ENCODE results near the gene SELL. TPM values are rescaled to one million over a fixed set of nuclear protein-coding genes. Genes with fewer than 3 reads are reported as not detected.

The SELL gene
- total RNA-seq: 1 to 10 TPM in 1 of 3 donors, under 1 TPM in 2; 0.78 to 2.5 (median 0.92) TPM
- long read RNA-seq, donor 1: 0 reads
- long read RNA-seq, donor 2, partial matches to known transcripts: 0 of 1 reads
- long read RNA-seq, donor 2, other reads (novel, unspliced or antisense): 0 of 1 reads

DNA sequence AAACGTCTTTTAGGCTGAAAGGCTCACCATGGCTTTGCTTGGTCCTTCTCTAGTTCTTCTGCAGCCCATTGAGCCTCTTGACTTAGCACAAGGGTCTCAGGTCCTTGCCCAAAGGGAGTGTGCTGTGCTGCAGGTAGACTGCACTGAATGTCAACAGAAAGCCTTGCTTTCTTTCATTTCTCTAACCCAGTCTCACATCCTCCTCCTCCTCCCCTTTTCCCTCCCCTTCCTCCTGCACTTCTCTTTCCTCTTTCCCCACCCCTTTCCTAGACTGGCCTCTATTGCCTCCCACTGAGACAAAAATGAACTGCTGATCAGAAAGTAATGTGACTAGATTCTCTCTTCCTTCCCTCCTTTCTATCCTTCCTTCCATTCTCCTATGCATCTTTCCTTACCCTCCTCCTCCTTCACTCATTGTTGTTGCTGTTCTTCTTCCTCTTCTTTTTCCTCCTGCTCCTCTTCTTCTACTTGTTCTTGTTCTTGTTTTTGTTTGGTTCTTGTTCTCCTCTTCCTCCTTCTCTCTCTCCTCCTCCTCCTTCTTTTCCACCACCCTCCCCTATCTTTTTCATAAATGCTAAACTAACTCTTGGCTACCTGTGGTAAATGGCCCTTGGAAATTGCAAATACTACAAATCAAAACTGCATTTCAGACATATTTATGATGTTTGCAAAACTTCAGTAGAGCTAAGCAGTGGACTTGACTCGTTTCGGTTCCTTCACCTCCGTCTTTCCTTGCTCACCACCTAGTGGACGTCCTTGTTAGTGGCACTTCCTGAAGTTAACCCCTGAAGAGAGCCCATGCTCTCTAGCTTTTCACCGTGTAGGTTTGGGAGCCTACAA, at the start of gene SELL:
TSS of gene SELL (minus strand) at position 152 of the 840 bp plus-strand sequence. CDS start at position 30, 122 bp downstream.
- Histone ChIP-seq H3K4me1 (ENCODE audit: low read depth) (no peaks in the 10 kb centered on the region), H3K4me3 (no peak within 1 kb of the TSS), H3K36me3 (ENCODE audit: low read depth) (no peaks in the 10 kb centered on the region), H3K9me3 (peaks cover 11% of the 10 kb centered on the region)
- TF ChIP-seq, protein P1, sequence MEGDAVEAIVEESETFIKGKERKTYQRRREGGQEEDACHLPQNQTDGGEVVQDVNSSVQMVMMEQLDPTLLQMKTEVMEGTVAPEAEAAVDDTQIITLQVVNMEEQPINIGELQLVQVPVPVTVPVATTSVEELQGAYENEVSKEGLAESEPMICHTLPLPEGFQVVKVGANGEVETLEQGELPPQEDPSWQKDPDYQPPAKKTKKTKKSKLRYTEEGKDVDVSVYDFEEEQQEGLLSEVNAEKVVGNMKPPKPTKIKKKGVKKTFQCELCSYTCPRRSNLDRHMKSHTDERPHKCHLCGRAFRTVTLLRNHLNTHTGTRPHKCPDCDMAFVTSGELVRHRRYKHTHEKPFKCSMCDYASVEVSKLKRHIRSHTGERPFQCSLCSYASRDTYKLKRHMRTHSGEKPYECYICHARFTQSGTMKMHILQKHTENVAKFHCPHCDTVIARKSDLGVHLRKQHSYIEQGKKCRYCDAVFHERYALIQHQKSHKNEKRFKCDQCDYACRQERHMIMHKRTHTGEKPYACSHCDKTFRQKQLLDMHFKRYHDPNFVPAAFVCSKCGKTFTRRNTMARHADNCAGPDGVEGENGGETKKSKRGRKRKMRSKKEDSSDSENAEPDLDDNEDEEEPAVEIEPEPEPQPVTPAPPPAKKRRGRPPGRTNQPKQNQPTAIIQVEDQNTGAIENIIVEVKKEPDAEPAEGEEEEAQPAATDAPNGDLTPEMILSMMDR (IDR thresholded peaks at IDR 0.05): peak; percentile 54
- DNase-seq (peak in 2 of 3 donors; percentile 32 to 82), ATAC-seq (peak; percentile 98)
- intact Hi-C loops (cut with DNase I, micrococcal nuclease): loop anchor here in 1 of 2 donors (5.0 kb wide), 1 partner anchor 124 kb away; the partner anchor contains the start of gene F5

DNA sequence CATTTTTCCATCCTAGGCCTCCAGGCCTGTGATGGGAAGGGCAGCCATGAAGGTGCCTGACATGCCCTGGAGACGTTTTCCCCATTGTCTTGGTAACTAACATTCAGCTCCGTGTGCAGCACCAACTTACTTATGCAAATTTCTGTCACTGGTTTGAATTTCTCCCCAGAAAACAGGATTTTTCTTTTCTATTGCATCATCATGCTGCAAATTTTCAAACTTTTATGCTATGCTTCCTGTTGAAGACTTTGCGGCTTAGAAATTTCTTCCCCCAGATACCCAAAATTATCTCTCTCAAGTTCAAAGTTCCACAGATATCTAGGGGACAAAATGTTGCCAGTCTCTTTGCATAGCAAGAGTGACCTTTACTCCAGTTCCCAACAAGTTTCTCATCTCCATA, 47.6 kb upstream of the SELL start:
- intact Hi-C loops (cut with DNase I, micrococcal nuclease): no loop called here
- Histone ChIP-seq H3K4me3 (no peak overlapping the region), H3K4me1 (ENCODE audit: low read depth) (peaks cover 16% of the 10 kb centered on the region), H3K36me3 (ENCODE audit: low read depth) (no peaks in the 10 kb centered on the region), H3K9me3 (no peaks in the 10 kb centered on the region)
- ATAC-seq: no peak
- TF ChIP-seq, protein P1 (IDR thresholded peaks at IDR 0.05): no peak
- DNase-seq: no peak

DNA sequence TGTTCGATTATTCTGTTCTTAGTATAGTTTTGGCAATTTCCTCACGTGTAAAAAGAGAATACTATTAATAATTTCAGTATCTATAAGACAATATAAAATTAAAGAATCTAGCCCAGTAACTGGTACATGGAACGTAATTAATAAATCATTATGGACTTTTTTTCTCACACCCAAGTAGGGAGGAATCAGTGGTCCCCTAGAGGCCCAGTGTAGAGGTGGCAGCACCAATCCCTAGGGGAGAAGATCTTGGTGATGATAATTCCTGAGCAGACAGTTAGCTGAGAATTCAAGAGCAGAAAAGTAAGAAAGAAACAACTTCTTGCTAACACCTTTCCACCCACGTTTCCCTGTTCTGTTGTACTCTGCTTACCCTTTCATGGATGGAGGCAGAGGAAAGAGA, 42.1 kb upstream of the SELL start:
- H3K9me3 ChIP-seq: no peaks in the 10 kb centered on the region
- H3K36me3 ChIP-seq (ENCODE audit: low read depth): no peaks in the 10 kb centered on the region
- H3K4me3 ChIP-seq: no peak overlapping the region
- intact Hi-C loops (cut with DNase I, micrococcal nuclease): no loop called here
- no peaks in the 10 kb centered on the region for H3K4me1 ChIP-seq (ENCODE audit: low read depth)
- ATAC-seq (no peak), DNase-seq (no peak)
- TF ChIP-seq, protein P1 (IDR thresholded peaks at IDR 0.05): no peak

GRCh38 chr1:169750041-169750440, 38.6 kb upstream of the SELL start:
- ATAC-seq: no peak

GRCh38 chr1:169746550-169746949, 35.1 kb upstream of the SELL start:
- no peaks in the 10 kb centered on the region for H3K36me3 ChIP-seq (ENCODE audit: low read depth)
- intact Hi-C loops (cut with DNase I, micrococcal nuclease): no loop called here
- no peaks in the 10 kb centered on the region for H3K9me3 ChIP-seq
- no peaks in the 10 kb centered on the region for H3K4me1 ChIP-seq (ENCODE audit: low read depth)
- TF ChIP-seq, protein P1 (IDR thresholded peaks at IDR 0.05): no peak
- no peak overlapping the region for H3K4me3 ChIP-seq
- DNase-seq (no peak), ATAC-seq (no peak)

More at GRCh38 chr1:169750041-169750440, 38.6 kb upstream of the SELL start:
- TF ChIP-seq, protein P1 (IDR thresholded peaks at IDR 0.05): no peak
- Histone ChIP-seq H3K4me3 (no peak overlapping the region), H3K4me1 (ENCODE audit: low read depth) (no peaks in the 10 kb centered on the region), H3K36me3 (ENCODE audit: low read depth) (no peaks in the 10 kb centered on the region), H3K9me3 (no peaks in the 10 kb centered on the region)
- intact Hi-C loops (cut with DNase I, micrococcal nuclease): no loop called here
- no peak for DNase-seq
